ENCODE results near the gene FXYD5. TPM values are rescaled to one million over a fixed set of nuclear protein-coding genes. Genes with fewer than 3 reads are reported as not detected.

The FXYD5 gene
- total and polyA plus RNA-seq, 9 of the 15 experiments (the other 6 are each of a cell fraction or from before 2014, with no cell fraction given), result 104 to 537 (median 174) TPM

GRCh38 chr19:35166100-35167063 lies 11.8 kb downstream of the FXYD5 start (continued):
- TF ChIP-seq CGGBP1 (CRISPR knock-in tag; IDR thresholded peaks at IDR 0.05) (no peak), ZKSCAN3 (CRISPR knock-in tag; IDR thresholded peaks at IDR 0.05) (no peak), ZFP91 (CRISPR knock-in tag; IDR thresholded peaks at IDR 0.05) (no peak), PHTF2 (CRISPR knock-in tag; IDR thresholded peaks at IDR 0.05) (no peak), CREB3L1 (IDR thresholded peaks at IDR 0.05; ENCODE audit: borderline replicate concordance, low read depth) (no peak), ILF3 (IDR thresholded peaks at IDR 0.05; ENCODE audit: borderline replicate concordance) (no peak), CREB3 (tag; conservative IDR thresholded peaks at IDR 0.05; ENCODE audit: low read depth) (no peak), LEF1 (IDR thresholded peaks at IDR 0.05) (peak; percentile 50; the same call in 1 of the 2 replicates), ZC3H11A (IDR thresholded peaks at IDR 0.05; ENCODE audit: low read depth, low read length) (no peak), NCOA2 (IDR thresholded peaks at IDR 0.05; ENCODE audit: partially characterized antibody in 2 of 2) (no peak), GABPB2 (CRISPR knock-in tag; conservative IDR thresholded peaks at IDR 0.05) (no peak), MTA2 (IDR thresholded peaks at IDR 0.05; ENCODE audit: low read depth) (no peak), TRIM24 (IDR thresholded peaks at IDR 0.05) (peak; percentile 19 to 72; a peak in 3 of 4 replicates), TCF3 (CRISPR knock-in tag; IDR thresholded peaks at IDR 0.05) (peak; percentile 71), ZNF212 (CRISPR knock-in tag; IDR thresholded peaks at IDR 0.05) (no peak), BCL6 (CRISPR knock-in tag; IDR thresholded peaks at IDR 0.05) (no peak), SMARCA4 (IDR thresholded peaks at IDR 0.05) (peak; percentile 77), ETS1 (conservative IDR thresholded peaks at IDR 0.05; ENCODE audit: control insufficient read depth, low read depth, low read length) (no peak), KAT2B (IDR thresholded peaks at IDR 0.05; ENCODE audit: low read depth, low read length) (no peak), ZNF695 (CRISPR knock-in tag; IDR thresholded peaks at IDR 0.05) (no peak), NR3C1 (CRISPR knock-in tag; IDR thresholded peaks at IDR 0.05) (no peak), MTF1 (CRISPR knock-in tag; IDR thresholded peaks at IDR 0.05; ENCODE audit: borderline replicate concordance) (0 out of 2 replicates have a peak, but pooled peaks have one; percentile 10), STAT5A (IDR thresholded peaks at IDR 0.05; ENCODE audit: borderline replicate concordance, low read length) (peak; percentile 63), DMBX1 (CRISPR knock-in tag; IDR thresholded peaks at IDR 0.05; ENCODE audit: borderline replicate concordance) (peak; percentile 71; the same call in 1 of the 2 replicates)
